ENCODE results near the gene TMEM140.

DNA sequence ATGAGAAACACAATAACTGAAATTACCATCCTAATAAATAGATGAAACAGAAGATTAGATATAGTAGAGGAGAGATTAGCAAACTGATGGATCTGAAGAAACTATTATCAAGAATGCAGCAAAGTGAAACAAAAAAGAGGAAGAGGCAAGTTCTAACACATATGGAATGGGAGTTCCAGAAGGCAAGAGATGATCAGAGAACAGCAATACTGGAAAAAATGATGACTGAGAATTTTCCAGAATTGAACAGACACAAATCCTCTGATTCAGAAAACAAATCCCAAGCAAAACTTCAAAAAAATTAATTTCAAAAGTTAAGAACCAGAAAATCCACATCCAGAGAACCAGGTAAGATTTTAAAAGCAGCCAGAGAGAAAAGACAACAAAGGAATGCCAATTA is 42.8 kb downstream of the TMEM140 start:
- TF ChIP-seq, protein P1, sequence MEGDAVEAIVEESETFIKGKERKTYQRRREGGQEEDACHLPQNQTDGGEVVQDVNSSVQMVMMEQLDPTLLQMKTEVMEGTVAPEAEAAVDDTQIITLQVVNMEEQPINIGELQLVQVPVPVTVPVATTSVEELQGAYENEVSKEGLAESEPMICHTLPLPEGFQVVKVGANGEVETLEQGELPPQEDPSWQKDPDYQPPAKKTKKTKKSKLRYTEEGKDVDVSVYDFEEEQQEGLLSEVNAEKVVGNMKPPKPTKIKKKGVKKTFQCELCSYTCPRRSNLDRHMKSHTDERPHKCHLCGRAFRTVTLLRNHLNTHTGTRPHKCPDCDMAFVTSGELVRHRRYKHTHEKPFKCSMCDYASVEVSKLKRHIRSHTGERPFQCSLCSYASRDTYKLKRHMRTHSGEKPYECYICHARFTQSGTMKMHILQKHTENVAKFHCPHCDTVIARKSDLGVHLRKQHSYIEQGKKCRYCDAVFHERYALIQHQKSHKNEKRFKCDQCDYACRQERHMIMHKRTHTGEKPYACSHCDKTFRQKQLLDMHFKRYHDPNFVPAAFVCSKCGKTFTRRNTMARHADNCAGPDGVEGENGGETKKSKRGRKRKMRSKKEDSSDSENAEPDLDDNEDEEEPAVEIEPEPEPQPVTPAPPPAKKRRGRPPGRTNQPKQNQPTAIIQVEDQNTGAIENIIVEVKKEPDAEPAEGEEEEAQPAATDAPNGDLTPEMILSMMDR (IDR thresholded peaks at IDR 0.05) = no peak
- no peak for TF ChIP-seq TCF7L2 (IDR thresholded peaks at IDR 0.05; ENCODE audit: low read depth, low read length)

Measured in Panc1 (cell line).